WI38 (cell line): ENCODE results near the gene UBL4A.

Source experiments
- H3K4me3 ChIP-seq: 2 replicates; pipeline ENCODE4 v1.5.1; 2011; ENCODE audit warnings: low read depth, mild to moderate bottlenecking, control low read depth, low read length
- CTCF ChIP-seq: IDR thresholded peaks from 2 replicates; pipeline ENCODE4 v1.5.1; 2012; ENCODE audit warnings: low read depth, mild to moderate bottlenecking, control low read depth, low read length

The UBL4A gene

GRCh38 chrX:154441564-154441963 is 44.9 kb downstream of the UBL4A start:
- H3K4me3 ChIP-seq: no peak overlapping the region
- no peak for TF ChIP-seq CTCF

GRCh38 chrX:154440623-154441357 is 45.6 kb downstream of the UBL4A start:
- no peak for TF ChIP-seq CTCF
- H3K4me3 ChIP-seq: no peak overlapping the region

DNA sequence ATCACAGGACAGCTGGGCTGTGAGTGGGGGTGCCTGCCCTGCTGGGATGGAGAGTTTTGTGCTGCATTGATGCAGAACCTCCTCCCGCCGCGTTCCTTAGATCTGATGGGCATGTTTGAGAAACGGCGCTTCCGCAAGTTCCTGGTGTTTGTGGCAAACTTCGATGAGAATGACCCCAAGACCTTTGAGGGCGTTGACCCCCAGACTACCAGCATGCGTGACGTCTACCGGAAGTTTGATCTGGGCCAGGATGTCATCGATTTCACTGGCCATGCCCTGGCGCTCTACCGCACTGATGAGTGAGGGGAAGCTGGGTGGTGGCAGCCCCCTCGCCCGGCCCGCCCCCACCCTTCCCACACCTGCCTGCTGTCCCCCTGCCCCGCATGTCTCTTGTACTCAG is 46.6 kb downstream of the UBL4A start:
- no peak overlapping the region for H3K4me3 ChIP-seq
- no peak for TF ChIP-seq CTCF

GRCh38 chrX:154437971-154438893 is 48.2 kb downstream of the UBL4A start:
- peak overlapping the region; percentile 72 for H3K4me3 ChIP-seq
- no peak for TF ChIP-seq CTCF

DNA sequence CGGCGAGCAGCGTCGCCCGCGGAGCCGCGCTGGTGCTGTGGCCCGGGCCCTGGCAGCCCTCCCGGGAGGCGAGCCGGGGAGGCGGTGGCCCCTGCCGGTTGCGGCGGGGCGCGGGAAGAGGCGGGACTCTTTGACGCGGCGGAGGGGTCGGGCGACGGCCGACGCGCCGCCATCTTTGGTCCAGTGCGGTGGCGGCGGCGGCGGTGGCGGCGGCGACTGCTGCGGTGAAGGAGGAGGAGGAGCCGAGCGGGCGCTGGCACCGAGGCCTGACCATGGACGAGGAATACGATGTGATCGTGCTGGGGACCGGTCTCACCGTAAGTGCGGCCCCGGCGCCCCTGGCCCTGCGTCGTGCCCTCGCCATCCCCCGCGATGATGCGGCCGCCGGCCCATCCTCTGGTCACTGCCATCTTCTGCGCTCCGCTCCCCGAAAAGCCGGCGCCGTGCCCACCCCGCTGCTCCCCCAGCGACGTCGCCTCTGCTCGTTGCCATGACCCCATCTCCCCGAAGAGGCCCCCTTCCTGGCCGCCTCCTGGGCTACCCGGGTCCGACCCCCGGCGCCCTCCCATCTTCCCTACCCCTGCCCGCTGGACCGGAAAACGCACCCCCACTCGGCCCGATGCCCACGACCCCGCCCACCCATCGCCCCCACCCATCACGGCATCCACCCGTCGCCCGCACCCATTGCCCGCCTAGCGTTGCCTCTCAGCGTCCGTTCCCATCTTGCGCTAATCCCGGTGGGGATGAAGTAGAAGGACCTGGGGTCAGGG is 49.2 kb downstream of the UBL4A start, which contains the start of gene GDI1:
Gene GDI1 (plus strand): TSS at position 172 of the 770 bp plus-strand sequence. CDS start 101 bp downstream, at position 273.
- TF ChIP-seq CTCF: no peak
- H3K4me3 ChIP-seq: peak within 1 kb of the TSS; percentile 72

- H3K4me3 ChIP-seq: peak overlapping the region; percentile 72
- TF ChIP-seq CTCF: no peak
Measured at GRCh38 chrX:154436374-154436982, 49.9 kb downstream of the UBL4A start.
